Heart right ventricle (tissue), 16 donors: ENCODE measurements around the gene HIPK3. TPM values are rescaled to one million over a fixed set of nuclear protein-coding genes. Genes with fewer than 3 reads are reported as not detected.
A peak's percentile ranks its signal among the peaks of the same experiment; 100 is the strongest.

Experiments used
- ATAC-seq, 8 donors: fragments of 200-7000 bp; cut with Tn5 transposase; one replicate each; pipeline ENCODE4 v1.9.1; 2020; ENCODE audit warnings: mild to moderate bottlenecking in 8 of 8, moderate library complexity in 8 of 8, moderate number of reproducible peaks in 1 of 8
- DNase-seq, 2 donors: peaks; one replicate each; pipeline ENCODE4 v3.0.0-alpha.2; 2020
- H3K27ac ChIP-seq, 10 donors: fragments of 200-600 bp; sonication (generic) in 2 of 10; one replicate each; pipeline versions ENCODE4 v1.5.0 to v1.8.0; 2020 to 2022; ENCODE audit warnings: mild to moderate bottlenecking in 3 of 10
- H3K27me3 ChIP-seq, 7 donors: fragments of 200-600 bp; one replicate each; pipeline ENCODE4 v1.8.0; 2021 to 2022; ENCODE audit warnings: mild to moderate bottlenecking in 2 of 7
- H3K36me3 ChIP-seq, 9 donors: fragments of 200-600 bp; sonication (generic) in 1 of 9; one replicate each; pipeline versions ENCODE4 v1.5.0 to v1.8.0; 2020 to 2022; ENCODE audit warnings: mild to moderate bottlenecking in 2 of 9
- H3K4me1 ChIP-seq, 9 donors: fragments of 200-600 bp; sonication (generic) in 1 of 9; one replicate each; pipeline versions ENCODE4 v1.5.0 to v1.8.0; 2020 to 2022; ENCODE audit warnings: mild to moderate bottlenecking in 4 of 9
- H3K4me3 ChIP-seq, 10 donors: fragments of 200-600 bp; sonication (generic) in 2 of 10; one replicate each; pipeline versions ENCODE4 v1.5.0 to v1.8.0; 2020 to 2022; ENCODE audit warnings: mild to moderate bottlenecking in 7 of 10, moderate library complexity in 2 of 10
- H3K9me3 ChIP-seq, 11 donors: fragments of 200-600 bp in 10 of 11; sonication (generic) in 2 of 11; one replicate each; pipeline versions ENCODE4 v1.5.0 to v1.8.0; 2013 to 2022; ENCODE audit warnings: mild to moderate bottlenecking in 2 of 11, control low read depth in 1 of 11, moderate library complexity in 1 of 11
- WGBS, 2 donors: extraction: QIAGEN DNeasy Blood & Tissue Kit; methylation state at CpG; one replicate each; pipeline ENCODE4 v1.1.7; 2013; ENCODE audit warnings: inconsistent platforms in 1 of 2; 5-methylcytosine and 5-hydroxymethylcytosine counted together
- intact Hi-C, 10 donors: fragments of 100-400 bp; cut with DNase I; formaldehyde crosslinking; loops; one replicate each; pipeline versions ENCODE4 v1.11.1 to v1.14.2; 2022
- polyA plus RNA-seq, 2 donors: library from polyadenylated mRNA; stranded (reverse); fragments of 200-250 nt; gene quantifications; one replicate each; pipeline ENCODE4 v1.2.3, GENCODE V29; 2013
- total RNA-seq, 10 donors: library from RNA; stranded (reverse); fragmentation: NEBNext Ultra II Directional in 3 of 10; extraction: Animal tissue kit (Norgen Biotek cat#: 25700) in 3 of 10; gene quantifications; one replicate each; pipeline versions ENCODE4 v1.2.1 to v1.2.4, GENCODE V29; 2021 to 2023
- TF ChIP-seq, protein P1 (sequence below), 9 donors: fragments of 200-600 bp; sonication (generic) in 2 of 9; IDR thresholded peaks; one replicate each; pipeline versions ENCODE4 v1.5.0 to v1.8.0; 2021 to 2022; ENCODE audit warnings: antibody characterized with exemption in 9 of 9, mild to moderate bottlenecking in 5 of 9, moderate library complexity in 1 of 9
- donor health status: Arrhythmogenic right ventricular cardiomyopathy.
- donor health status: ischemic (EF 13 %, LVEDD 7.1; RV severe dilation, severe dysfunction).
- donor health status: healthy with polysubstance abuse.
- donor health status: DM: no; HTN: yes; CAD: no.
- donor health status: DM: no; HTN: no; CAD: no.
- donor health status: ischemic (EF 25% LVEDD 6.9; RV normal size, moderate dysfunction).
- donor health status: ischemic (EF 25% LVEDD 5.7; RV mildly dilated, moderate dysfunction).
- donor health status: healthy.
- donor health status: DM: yes; HTN: yes; CAD: no.
- donor health status: Ischemic cardiomyopathy.
- donor health status: ischemic (EF 35%, LVEDD 5.7; RV mildly dilated, moderate dysfunction).
- donor health status: nonischemic (EF 11% LVEDD 7.7; RV severe dilation, severe dysfunction).
- donor health status: DM: yes; HTN: yes; CAD: no.
- donor health status: PGD.
- donor health status: ischemic (EF 29% LVEDD 5.4; RV normal size, mild dysfunction).
- donor health status: nonischemic (EF 23%, LVEDD 6.1; RV moderate dilation, normal function).

HIPK3 gene
- total and polyA plus RNA-seq, 12 donors = 15.9 to 334 (median 276) TPM

DNA sequence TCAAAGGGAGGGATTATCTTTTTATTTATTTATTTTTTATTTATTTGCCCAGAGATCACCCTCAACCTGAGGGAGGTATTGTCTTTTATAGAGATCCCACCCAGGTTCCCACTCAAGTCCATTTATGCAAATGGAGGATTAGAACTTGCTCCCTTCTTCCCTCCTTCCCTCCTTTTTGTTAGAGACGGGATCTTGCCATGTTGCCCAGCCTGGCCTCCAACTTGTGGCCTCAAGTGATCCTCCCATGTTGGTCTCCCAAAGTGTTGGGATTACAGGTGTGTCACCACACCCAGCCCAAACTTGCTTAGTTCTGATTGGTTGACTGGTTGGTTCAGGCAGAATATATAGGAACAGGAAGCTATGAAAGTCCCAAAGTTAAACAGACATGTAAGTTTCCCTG lies 51.9 kb downstream of the HIPK3 start:
- ATAC-seq = no peak
- no peaks in the 10 kb centered on the region for H3K27me3 ChIP-seq
- H3K9me3 ChIP-seq = no peaks in the 10 kb centered on the region
- no peak overlapping the region for H3K4me3 ChIP-seq
- no peak for DNase-seq
- H3K36me3 ChIP-seq = no peaks in the 10 kb centered on the region
- H3K4me1 ChIP-seq = peaks cover 2 to 90% (median 61%) of the 10 kb centered on the region in 9 donors
- H3K27ac ChIP-seq = no peak overlapping the region
- intact Hi-C loops = loop anchor here in 1 of 10 donors (5.0 kb wide), 1 partner anchor 47 kb away; no protein-coding TSS in a partner anchor
- WGBS, 2 donors = 100% methylated on average over 1 of the region's 1 CpG
- TF ChIP-seq, protein P1, sequence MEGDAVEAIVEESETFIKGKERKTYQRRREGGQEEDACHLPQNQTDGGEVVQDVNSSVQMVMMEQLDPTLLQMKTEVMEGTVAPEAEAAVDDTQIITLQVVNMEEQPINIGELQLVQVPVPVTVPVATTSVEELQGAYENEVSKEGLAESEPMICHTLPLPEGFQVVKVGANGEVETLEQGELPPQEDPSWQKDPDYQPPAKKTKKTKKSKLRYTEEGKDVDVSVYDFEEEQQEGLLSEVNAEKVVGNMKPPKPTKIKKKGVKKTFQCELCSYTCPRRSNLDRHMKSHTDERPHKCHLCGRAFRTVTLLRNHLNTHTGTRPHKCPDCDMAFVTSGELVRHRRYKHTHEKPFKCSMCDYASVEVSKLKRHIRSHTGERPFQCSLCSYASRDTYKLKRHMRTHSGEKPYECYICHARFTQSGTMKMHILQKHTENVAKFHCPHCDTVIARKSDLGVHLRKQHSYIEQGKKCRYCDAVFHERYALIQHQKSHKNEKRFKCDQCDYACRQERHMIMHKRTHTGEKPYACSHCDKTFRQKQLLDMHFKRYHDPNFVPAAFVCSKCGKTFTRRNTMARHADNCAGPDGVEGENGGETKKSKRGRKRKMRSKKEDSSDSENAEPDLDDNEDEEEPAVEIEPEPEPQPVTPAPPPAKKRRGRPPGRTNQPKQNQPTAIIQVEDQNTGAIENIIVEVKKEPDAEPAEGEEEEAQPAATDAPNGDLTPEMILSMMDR (IDR thresholded peaks at IDR 0.05) = no peak

- intact Hi-C loops = no loop called here
- 78 to 79% methylated on average over 9 of the region's 9 CpGs for WGBS, 2 donors
- Histone ChIP-seq H3K4me3 (no peak overlapping the region), H3K4me1 (peaks cover 0 to 90% (median 62%) of the 10 kb centered on the region in 9 donors), H3K27me3 (no peaks in the 10 kb centered on the region), H3K27ac (peak overlapping the region in 6 of 10 donors; percentile 2 to 50 (median 24)), H3K9me3 (no peaks in the 10 kb centered on the region), H3K36me3 (no peaks in the 10 kb centered on the region)
- no peak for DNase-seq
- TF ChIP-seq, protein P1 (IDR thresholded peaks at IDR 0.05) = no peak
- ATAC-seq = peak in 2 of 8 donors; percentile 35 to 40
Measured at GRCh38 chr11:33310720-33311500, 53.7 kb downstream of the HIPK3 start.

DNA sequence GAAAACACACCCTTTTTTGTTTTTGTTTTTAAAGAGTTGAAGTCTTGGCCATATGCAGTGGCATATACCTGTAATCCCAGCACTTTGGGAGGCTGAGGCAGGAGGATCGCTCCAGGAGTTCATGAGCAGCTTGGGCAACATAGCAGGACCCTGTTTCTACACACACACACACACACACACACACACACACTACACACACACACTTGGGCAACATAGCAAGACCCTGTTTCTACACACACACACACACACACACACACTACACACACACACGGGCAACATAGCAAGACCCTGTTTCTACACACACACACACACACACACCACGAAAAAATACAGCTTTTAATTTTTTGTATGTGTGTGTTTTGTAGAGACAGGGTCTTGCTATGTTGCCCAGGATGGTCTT lies 54.5 kb downstream of the HIPK3 start:
- ATAC-seq (no peak), DNase-seq (no peak)
- H3K27ac ChIP-seq = no peak overlapping the region
- 79 to 85% methylated on average over 3 of the region's 3 CpGs for WGBS, 2 donors
- TF ChIP-seq, protein P1 (IDR thresholded peaks at IDR 0.05) = no peak
- H3K36me3 ChIP-seq = no peaks in the 10 kb centered on the region
- intact Hi-C loops = no loop called here
- peaks cover 2 to 91% (median 69%) of the 10 kb centered on the region in 9 donors for H3K4me1 ChIP-seq
- no peaks in the 10 kb centered on the region for H3K27me3 ChIP-seq
- H3K4me3 ChIP-seq = no peak overlapping the region
- no peaks in the 10 kb centered on the region for H3K9me3 ChIP-seq

- TF ChIP-seq, protein P1 (IDR thresholded peaks at IDR 0.05) = no peak
- Histone ChIP-seq H3K36me3 (no peaks in the 10 kb centered on the region), H3K27me3 (no peaks in the 10 kb centered on the region), H3K4me1 (peaks cover 2 to 96% (median 85%) of the 10 kb centered on the region in 9 donors), H3K9me3 (no peaks in the 10 kb centered on the region), H3K27ac (peak overlapping the region in 9 of 10 donors; percentile 42 to 77 (median 65)), H3K4me3 (peak overlapping the region in 2 of 10 donors; percentile 8 to 12)
- DNase-seq (no peak), ATAC-seq (peak; percentile 26 to 79 (median 52))
- intact Hi-C loops = no loop called here
- 33 to 37% methylated on average over 3 of the region's 3 CpGs for WGBS, 2 donors
Measured at GRCh38 chr11:33315822-33316221, 58.6 kb downstream of the HIPK3 start.
